Gastrocnemius medialis (tissue), 4 donors: ENCODE measurements around the gene CNTN4. TPM values are rescaled to one million over a fixed set of nuclear protein-coding genes. Genes with fewer than 3 reads are reported as not detected.

ENCODE experiments used
- ATAC-seq, 2 donors: fragments of 150-250 bp; one replicate each; pipeline ENCODE4 v1.9.1; 2016
- DNase-seq, 2 donors: peaks; one replicate each; pipeline ENCODE4 v3.0.0-alpha.2; 2019
- H3K27ac ChIP-seq, 4 donors: fragments of 200-600 bp; sonication (generic); 1 replicate in 1 of 4; 2 replicates in 3 of 4; pipeline ENCODE4 v1.5.1; 2016 to 2018; ENCODE audit warnings: mild to moderate bottlenecking in 2 of 4, moderate library complexity in 1 of 4
- H3K27me3 ChIP-seq, 3 donors: fragments of 200-600 bp; sonication (generic) in 2 of 3; 1 replicate in 1 of 3; 2 replicates in 2 of 3; pipeline versions ENCODE4 v1.5.1 to v1.6.0; 2016 to 2019; ENCODE audit warnings: mild to moderate bottlenecking in 1 of 3, moderate library complexity in 1 of 3
- H3K36me3 ChIP-seq, 2 donors: fragments of 200-600 bp; sonication (generic) in 1 of 2; one replicate each; pipeline ENCODE4 v1.5.1; 2017 to 2018
- H3K4me1 ChIP-seq, 2 donors: fragments of 200-600 bp; sonication (generic) in 1 of 2; one replicate each; pipeline ENCODE4 v1.5.1; 2016 to 2017; ENCODE audit warnings: mild to moderate bottlenecking in 2 of 2
- H3K4me3 ChIP-seq, 4 donors: fragments of 200-600 bp; sonication (generic) in 3 of 4; 1 replicate in 1 of 4; 2 replicates in 3 of 4; pipeline ENCODE4 v1.5.1; 2016 to 2019; ENCODE audit warnings: mild to moderate bottlenecking in 2 of 4
- H3K9me3 ChIP-seq, 3 donors: fragments of 200-600 bp; sonication (generic) in 2 of 3; 1 replicate in 1 of 3; 2 replicates in 2 of 3; pipeline ENCODE4 v1.5.1; 2016 to 2019
- CTCF ChIP-seq, 5 experiments: fragments of 450-650 bp in 3 of 5; fragments of 200-600 bp in 2 of 5; sonication (generic) in 2 of 5; IDR thresholded peaks in 4 of 5; conservative IDR thresholded peaks in 1 of 5; 1 replicate in 4 of 5; 2 replicates in 1 of 5; pipeline ENCODE4 v1.5.1; 2016 to 2019; ENCODE audit warnings: antibody characterized with exemption in 5 of 5, mild to moderate bottlenecking in 3 of 5, moderate library complexity in 3 of 5
- POLR2A ChIP-seq, 2 donors: fragments of 450-650 bp; IDR thresholded peaks; one replicate each; pipeline ENCODE4 v1.6.1; 2017; ENCODE audit warnings: antibody characterized with exemption in 2 of 2, mild to moderate bottlenecking in 2 of 2, moderate library complexity in 2 of 2
- in situ Hi-C, 4 donors: fragments of 200-750 bp; cut with MboI; loops; one replicate each; pipeline versions ENCODE4 v1.15.0 to v1.8.0; 2017; ENCODE audit warnings: low sequenced_read_pairs in 4 of 4
- intact Hi-C: fragments of 100-400 bp; cut with DNase I; formaldehyde crosslinking; loops from one replicate; pipeline ENCODE4 v1.15.1; 2023; ENCODE audit warnings: low total_unique reads
- total RNA-seq, 4 donors: library from RNA; depleted of rRNA; stranded (reverse); fragments of >200 nt; gene quantifications; one replicate each; pipeline versions ENCODE4 v1.1.0 to v1.2.3, GENCODE V29; 2016

Gene CNTN4
- total RNA-seq, 4 donors from 2014 or later, result 0.51 to 1.9 (median 1.4) TPM

GRCh38 chr3:2458816-2459215 is 360.1 kb downstream of the CNTN4 start:
- TF ChIP-seq CTCF (IDR thresholded peaks at IDR 0.05 in 4 of 5, conservative IDR thresholded peaks at IDR 0.05 in 1 of 5), result no peak
- no peak for TF ChIP-seq POLR2A (IDR thresholded peaks at IDR 0.05)
- Histone ChIP-seq H3K27ac (no peak overlapping the region), H3K4me1 (no peaks in the 10 kb centered on the region), H3K4me3 (no peak overlapping the region), H3K36me3 (no peaks in the 10 kb centered on the region), H3K9me3 (no peaks in the 10 kb centered on the region), H3K27me3 (no peaks in the 10 kb centered on the region)
- intact Hi-C loops (no loop called here), in situ Hi-C loops (no loop called here)
- ATAC-seq, result no peak
- no peak for DNase-seq

GRCh38 chr3:2465842-2466241 is 367.2 kb downstream of the CNTN4 start:
- Histone ChIP-seq H3K4me1 (no peaks in the 10 kb centered on the region), H3K36me3 (no peaks in the 10 kb centered on the region), H3K27ac (no peak overlapping the region), H3K4me3 (no peak overlapping the region), H3K9me3 (no peaks in the 10 kb centered on the region), H3K27me3 (no peaks in the 10 kb centered on the region)
- ATAC-seq, result no peak
- intact Hi-C loops (no loop called here), in situ Hi-C loops (no loop called here)
- DNase-seq, result no peak
- TF ChIP-seq POLR2A (IDR thresholded peaks at IDR 0.05) (no peak), CTCF (IDR thresholded peaks at IDR 0.05 in 4 of 5, conservative IDR thresholded peaks at IDR 0.05 in 1 of 5) (no peak)

GRCh38 chr3:2468816-2469215 is 370.1 kb downstream of the CNTN4 start:
- in situ Hi-C loops, result no loop called here
- Histone ChIP-seq H3K9me3 (no peaks in the 10 kb centered on the region), H3K4me3 (no peak overlapping the region), H3K27me3 (no peaks in the 10 kb centered on the region), H3K36me3 (no peaks in the 10 kb centered on the region), H3K27ac (no peak overlapping the region), H3K4me1 (no peaks in the 10 kb centered on the region)
- TF ChIP-seq POLR2A (IDR thresholded peaks at IDR 0.05), result no peak
- no peak for TF ChIP-seq CTCF (IDR thresholded peaks at IDR 0.05 in 4 of 5, conservative IDR thresholded peaks at IDR 0.05 in 1 of 5)
- DNase-seq (no peak), ATAC-seq (no peak)
- intact Hi-C loops, result no loop called here

- Histone ChIP-seq H3K27ac (no peak overlapping the region), H3K4me3 (no peak overlapping the region), H3K4me1 (no peaks in the 10 kb centered on the region), H3K9me3 (no peaks in the 10 kb centered on the region), H3K36me3 (no peaks in the 10 kb centered on the region), H3K27me3 (no peaks in the 10 kb centered on the region)
- in situ Hi-C loops, result no loop called here
- no peak for DNase-seq
- TF ChIP-seq POLR2A (IDR thresholded peaks at IDR 0.05), result no peak
- TF ChIP-seq CTCF (IDR thresholded peaks at IDR 0.05 in 4 of 5, conservative IDR thresholded peaks at IDR 0.05 in 1 of 5), result no peak
- intact Hi-C loops, result no loop called here
- no peak for ATAC-seq
Measured at GRCh38 chr3:2476996-2477395, 378.3 kb downstream of the CNTN4 start.

GRCh38 chr3:2477620-2478019 is 379.0 kb downstream of the CNTN4 start:
- Histone ChIP-seq H3K36me3 (no peaks in the 10 kb centered on the region), H3K4me1 (no peaks in the 10 kb centered on the region), H3K4me3 (no peak overlapping the region), H3K27me3 (no peaks in the 10 kb centered on the region), H3K9me3 (no peaks in the 10 kb centered on the region), H3K27ac (no peak overlapping the region)
- ATAC-seq (no peak), DNase-seq (no peak)
- intact Hi-C loops (no loop called here), in situ Hi-C loops (no loop called here)
- TF ChIP-seq CTCF (IDR thresholded peaks at IDR 0.05 in 4 of 5, conservative IDR thresholded peaks at IDR 0.05 in 1 of 5) (no peak), POLR2A (IDR thresholded peaks at IDR 0.05) (no peak)
